Endometrial microvascular endothelial cells (primary cell): ENCODE measurements around the gene FOSL1. TPM values are rescaled to one million over a fixed set of nuclear protein-coding genes. Genes with fewer than 3 reads are reported as not detected.
"Not testable (repeated sequence)": the region's sequence is repeated elsewhere in the genome, so short reads cannot be mapped to it uniquely, and the experiment has no call there.

Experiments
- in situ Hi-C: cut with HindIII; loops from 2 replicates; pipeline ENCODE4 v1.10.0; 2017; ENCODE audit warnings: low sequenced_read_pairs, low pct_unique_long_range_greater_than_20kb; ENCODE audit errors: inconsistent ontology term
- total RNA-seq: library from RNA; depleted of rRNA; stranded (reverse); fragments of >200 nt; gene quantifications from one replicate; pipeline ENCODE4 v1.2.3, GENCODE V29; 2015; ENCODE audit errors: inconsistent ontology term

FOSL1 gene
- total RNA-seq, 1 donor from 2014 or later = 81.7 TPM

- in situ Hi-C loops = no loop called here
Observed at GRCh38 chr11:65899356-65900124, 648 bp downstream of the FOSL1 start.

- in situ Hi-C loops = no loop called here
Observed at GRCh38 chr11:65898656-65899355, 1.4 kb downstream of the FOSL1 start.

- in situ Hi-C loops = no loop called here
Observed at GRCh38 chr11:65897020-65897471, 3.1 kb downstream of the FOSL1 start.

DNA sequence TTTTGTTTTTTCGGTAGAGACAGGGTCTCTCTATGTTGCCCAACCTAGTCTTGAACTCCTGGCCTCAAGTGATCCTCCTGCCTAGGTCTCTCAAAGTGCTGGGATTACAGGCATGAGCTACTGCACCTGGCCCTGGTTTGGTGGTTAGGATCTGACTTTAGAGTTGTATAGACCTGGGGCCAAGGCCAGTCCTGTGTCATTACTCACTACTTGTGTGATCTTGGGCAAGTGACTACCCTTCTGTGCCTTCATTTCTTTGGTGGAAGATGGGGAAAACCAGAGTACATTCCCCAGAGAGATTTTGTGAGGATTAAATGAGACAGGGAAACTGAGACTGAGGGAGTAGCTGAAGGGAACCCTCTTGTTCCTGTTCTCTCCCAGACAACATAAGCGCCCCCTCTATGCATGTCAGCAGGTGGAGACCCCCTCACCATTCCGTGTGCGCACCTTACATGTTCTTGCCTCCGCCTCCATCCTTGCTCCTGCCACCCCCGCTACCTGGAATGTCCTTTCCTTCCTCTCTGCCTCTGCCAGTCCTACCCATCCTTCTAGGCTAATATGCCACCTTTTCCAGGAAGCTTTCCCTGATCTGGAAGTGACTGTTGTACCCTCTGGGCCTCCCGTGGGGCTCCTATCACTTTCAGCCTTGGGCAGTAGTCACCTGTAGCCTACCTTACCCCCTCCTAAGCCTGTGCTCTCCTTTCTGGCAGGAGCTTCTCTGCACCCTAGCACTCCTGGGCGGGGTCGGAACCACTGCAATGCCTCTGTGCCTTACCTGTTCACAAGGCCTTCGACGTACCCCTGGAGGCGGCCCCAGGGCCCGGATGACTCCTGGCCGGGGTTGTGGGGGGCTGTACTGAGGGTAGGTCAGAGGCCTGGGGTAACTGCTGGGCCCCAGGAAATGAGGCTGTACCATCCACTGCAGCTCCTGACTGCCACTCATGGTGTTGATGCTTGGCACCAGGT is 3.9 kb downstream of the FOSL1 start:
- in situ Hi-C loops = no loop called here

GRCh38 chr11:65895482-65895981 is 4.7 kb downstream of the FOSL1 start:
- in situ Hi-C loops = no loop called here

DNA sequence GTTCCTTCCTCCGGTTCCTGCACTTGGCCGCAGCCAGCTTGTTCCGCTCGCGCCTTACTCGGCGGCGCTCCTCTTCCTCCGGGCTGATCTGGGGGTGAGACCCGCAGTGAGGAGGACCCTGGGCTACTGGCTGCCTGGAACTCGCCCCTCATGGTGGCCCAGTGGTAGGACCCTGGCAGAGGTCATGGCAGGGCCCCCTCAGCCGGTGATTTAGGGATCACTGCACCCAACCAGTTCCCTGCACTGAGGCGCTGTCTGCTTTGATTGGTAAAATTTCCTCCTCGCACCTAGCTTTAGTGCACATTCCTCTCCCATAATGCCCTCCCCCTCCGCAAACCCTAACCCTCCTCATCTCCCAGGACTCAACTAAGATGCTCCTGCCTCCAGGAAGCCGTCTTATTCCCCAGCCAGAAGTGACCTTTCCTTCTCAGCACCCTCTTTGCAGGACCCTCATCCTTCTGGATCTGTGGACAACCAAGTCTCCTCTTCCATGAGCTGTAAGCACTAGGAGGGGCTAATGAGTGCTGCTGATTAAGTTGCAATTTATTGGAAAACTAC is 6.1 kb downstream of the FOSL1 start:
- in situ Hi-C loops = no loop called here

DNA sequence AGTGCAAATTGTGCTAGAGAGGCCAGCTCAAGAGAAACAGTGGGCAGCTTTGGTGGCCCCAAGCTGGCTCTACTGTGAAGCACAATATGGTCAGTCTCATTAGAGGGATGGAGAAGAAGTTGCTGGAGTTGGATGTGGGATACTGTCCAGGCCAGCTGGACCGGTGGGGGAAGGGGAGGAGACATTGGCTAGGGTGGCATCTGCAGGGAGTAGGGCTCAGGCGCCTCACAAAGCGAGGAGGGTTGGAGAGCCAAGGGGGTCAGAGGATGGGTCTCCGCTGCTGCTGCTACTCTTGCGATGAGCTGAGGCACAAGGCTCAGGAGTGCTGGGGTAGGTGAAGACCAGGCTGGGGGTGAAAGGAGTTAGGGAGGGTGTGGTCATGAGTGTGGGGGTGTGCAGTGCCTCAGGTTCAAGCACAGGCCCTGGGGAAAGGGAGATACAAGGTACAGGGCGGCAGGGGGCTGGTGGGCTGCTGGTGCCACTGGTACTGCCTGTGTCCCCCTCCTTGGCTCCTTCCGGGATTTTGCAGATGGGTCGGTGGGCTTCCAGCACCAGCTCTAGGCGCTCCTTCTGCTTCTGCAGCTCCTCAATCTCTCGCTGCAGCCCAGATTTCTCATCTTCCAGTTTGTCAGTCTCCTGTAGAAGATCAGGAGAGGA is 7.4 kb downstream of the FOSL1 start:
- in situ Hi-C loops = no loop called here

DNA sequence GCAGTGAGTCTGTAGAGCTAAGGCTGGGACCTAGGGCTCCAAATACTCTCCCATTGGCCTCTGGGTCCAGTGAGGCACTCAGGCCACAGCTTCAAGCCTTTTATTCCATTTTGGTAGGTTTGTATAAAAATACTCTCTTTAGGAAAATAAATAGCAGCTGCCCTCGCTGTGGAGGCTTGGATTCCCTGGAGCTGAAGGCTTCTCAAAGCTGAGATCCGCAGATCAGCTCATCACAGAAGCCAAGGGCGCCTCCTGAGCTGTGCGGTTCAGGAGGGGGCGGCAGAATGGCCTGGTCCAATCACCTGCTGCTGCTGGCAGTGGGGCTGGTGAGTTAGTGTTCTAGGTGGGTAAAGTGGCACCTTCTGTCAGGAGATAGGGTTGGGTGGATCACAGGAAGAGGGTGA is 8.0 kb downstream of the FOSL1 start:
- in situ Hi-C loops = not testable (repeated sequence)

- in situ Hi-C loops = no loop called here
Observed at GRCh38 chr11:65891219-65892136, 8.7 kb downstream of the FOSL1 start.

GRCh38 chr11:65890324-65891218 is 9.6 kb downstream of the FOSL1 start, which contains the start of gene CCDC85B:
Gene CCDC85B, plus strand, starts transcription at chr11:65890673. Its CDS starts 111 bp downstream, at chr11:65890784.
- in situ Hi-C loops = no loop called here

DNA sequence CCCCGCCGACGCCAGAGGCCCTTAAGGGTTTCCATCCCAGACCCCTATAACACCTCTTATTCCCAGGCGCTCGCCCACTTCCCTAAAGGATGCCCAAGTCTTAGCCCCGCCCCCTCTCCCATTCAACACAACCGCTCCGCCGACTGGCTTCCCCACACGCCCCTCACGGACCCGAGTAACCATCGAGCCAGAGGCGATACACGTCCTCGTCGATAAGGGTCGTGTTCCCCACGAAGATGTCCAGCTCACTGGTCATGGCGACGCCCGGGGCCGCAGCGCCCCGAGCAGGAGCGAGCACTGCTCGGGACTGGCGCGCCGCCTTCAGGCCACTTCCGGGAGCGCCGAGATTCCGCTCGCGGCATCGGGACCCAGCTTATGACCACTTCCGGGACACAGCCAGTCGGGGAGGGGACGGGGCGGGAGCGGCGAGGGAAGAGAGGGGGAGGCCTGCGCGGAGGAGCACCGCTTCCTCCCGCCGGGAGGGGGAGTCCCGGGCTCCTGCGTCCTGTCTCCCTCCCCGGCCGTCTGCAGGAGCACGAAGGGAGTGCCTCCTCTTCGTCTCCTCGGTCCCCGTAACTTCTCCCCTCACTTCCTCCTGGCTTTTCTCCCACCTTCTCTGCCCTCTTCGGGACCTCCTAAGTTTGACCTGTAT is 11.9 kb downstream of the FOSL1 start, which contains the start of gene FIBP:
FIBP (minus strand) TSS at position 309 of the 652 bp plus-strand sequence; CDS start at position 256, 53 bp downstream.
- in situ Hi-C loops = no loop called here

- in situ Hi-C loops = no loop called here
Observed at GRCh38 chr11:65887723-65888162, 12.4 kb downstream of the FOSL1 start.

DNA sequence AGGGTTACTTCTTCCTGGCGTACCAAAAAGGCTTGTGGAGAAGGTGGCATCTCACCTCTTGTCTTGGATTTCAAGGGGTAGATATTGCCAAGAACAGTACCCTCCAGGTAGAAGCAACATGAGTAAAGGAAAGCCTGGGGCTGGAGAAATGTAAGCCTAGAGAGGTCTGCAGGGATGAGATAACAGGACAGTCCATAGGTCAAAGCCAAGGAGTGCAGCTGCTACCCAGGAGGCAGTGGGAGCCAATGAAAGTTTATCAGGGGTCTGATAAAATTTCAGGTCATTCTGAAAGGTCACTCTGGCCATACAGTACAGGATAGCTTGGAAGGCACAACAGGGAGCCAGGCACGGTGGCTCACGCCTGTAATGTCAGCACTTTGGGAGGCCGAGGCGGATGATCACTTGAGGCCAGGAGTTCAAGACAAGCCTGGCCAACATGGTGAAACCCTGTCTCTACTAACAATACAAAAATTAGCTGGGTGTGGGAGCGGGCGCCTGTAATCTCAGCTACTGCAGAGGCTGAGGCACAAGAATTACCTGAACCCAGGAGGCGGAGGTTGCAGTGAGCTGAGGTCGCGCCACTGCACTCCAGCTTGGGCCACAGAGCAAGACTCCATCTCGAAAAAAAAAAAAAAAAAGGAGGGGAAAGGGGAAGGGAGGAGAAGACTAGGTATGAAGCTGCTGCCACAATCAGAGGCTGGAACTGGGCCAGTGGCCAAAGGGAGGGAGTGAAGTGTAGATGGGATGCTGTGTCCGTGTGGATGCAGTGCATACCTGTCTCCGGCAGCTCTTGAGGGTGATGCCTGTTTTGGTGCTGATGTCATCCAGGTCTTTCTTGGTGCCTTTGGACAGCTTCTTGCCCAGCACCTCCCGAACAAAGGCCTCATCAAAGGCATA is 13.1 kb downstream of the FOSL1 start:
- in situ Hi-C loops = no loop called here

DNA sequence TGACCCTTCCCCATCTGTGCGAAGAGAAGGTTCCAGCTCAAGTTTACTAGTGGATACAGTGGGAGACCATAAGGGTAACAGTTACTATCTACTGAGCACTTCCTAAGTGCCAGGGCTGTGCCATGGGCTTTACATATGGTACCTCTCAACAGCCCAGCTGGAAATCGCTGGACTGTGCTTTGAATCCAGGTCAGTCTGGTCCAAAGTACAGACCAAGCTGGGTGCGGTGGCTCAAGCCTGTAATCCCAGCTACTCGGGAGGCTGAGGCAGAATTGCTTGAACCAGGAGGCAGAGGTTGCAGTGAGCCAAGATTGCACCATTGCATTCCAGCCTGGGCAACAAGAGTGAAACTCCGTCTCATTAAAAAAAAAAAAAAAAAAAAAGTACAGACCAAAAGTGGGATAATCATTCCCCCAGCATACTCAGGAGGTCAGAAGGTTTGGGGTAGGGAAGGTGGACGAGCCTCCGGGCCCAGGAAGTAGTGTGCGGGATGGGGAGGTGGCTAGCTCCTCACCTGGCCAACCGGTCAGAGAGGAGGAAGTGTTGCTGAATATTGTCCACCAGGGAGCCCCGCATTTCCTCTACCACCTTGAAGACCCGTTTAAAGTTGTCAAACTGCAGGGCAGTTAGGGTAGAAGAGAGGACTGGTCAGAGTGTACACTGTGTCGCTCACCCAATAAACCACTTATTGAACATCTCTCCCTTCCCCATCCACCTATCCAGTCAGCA is 14.2 kb downstream of the FOSL1 start:
- in situ Hi-C loops = no loop called here
